Spleen (tissue), 11 donors: Measurements from ENCODE around the gene SORCS3. TPM values are rescaled to one million over a fixed set of nuclear protein-coding genes. Genes with fewer than 3 reads are reported as not detected.

Source experiments
- DNase-seq: peaks from one replicate; pipeline ENCODE4 v3.0.0-alpha.2; 2020
- H3K27ac ChIP-seq, 8 donors: fragments of 200-600 bp; sonication (generic) in 7 of 8; 1 replicate in 4 of 8; 2 replicates in 4 of 8; pipeline versions ENCODE4 v1.5.0 to v1.8.0; 2016 to 2021; ENCODE audit warnings: inconsistent platforms in 4 of 8, mild to moderate bottlenecking in 4 of 8, moderate library complexity in 1 of 8
- H3K27me3 ChIP-seq, 7 donors: fragments of 200-600 bp; sonication (generic) in 6 of 7; replicated peaks in 1 of 7; 1 replicate in 4 of 7; 2 replicates in 3 of 7; pipeline versions ENCODE4 v1.5.0 to v1.8.0; 2016 to 2021; ENCODE audit warnings: inconsistent platforms in 3 of 7, mild to moderate bottlenecking in 1 of 7
- H3K36me3 ChIP-seq, 6 donors: fragments of 200-600 bp; sonication (generic) in 5 of 6; 1 replicate in 4 of 6; 2 replicates in 2 of 6; pipeline versions ENCODE4 v1.5.0 to v1.8.0; 2016 to 2021; ENCODE audit warnings: inconsistent platforms in 2 of 6
- H3K4me1 ChIP-seq, 6 donors: fragments of 200-600 bp; sonication (generic) in 5 of 6; 1 replicate in 3 of 6; 2 replicates in 3 of 6; pipeline versions ENCODE4 v1.5.0 to v1.8.0; 2016 to 2021; ENCODE audit warnings: inconsistent platforms in 3 of 6
- H3K4me3 ChIP-seq, 8 donors: fragments of 200-600 bp; sonication (generic) in 7 of 8; 1 replicate in 4 of 8; 2 replicates in 4 of 8; pipeline versions ENCODE4 v1.5.0 to v1.8.0; 2016 to 2021; ENCODE audit warnings: inconsistent platforms in 4 of 8, mild to moderate bottlenecking in 4 of 8, moderate library complexity in 2 of 8
- H3K9me3 ChIP-seq, 8 donors: fragments of 200-600 bp; sonication (generic) in 7 of 8; 1 replicate in 4 of 8; 2 replicates in 4 of 8; pipeline versions ENCODE4 v1.5.0 to v1.8.0; 2016 to 2021; ENCODE audit warnings: inconsistent platforms in 4 of 8
- CTCF ChIP-seq, 11 experiments: fragments of 200-600 bp in 7 of 11; fragments of 450-650 bp in 4 of 11; sonication (generic) in 4 of 11; IDR thresholded peaks in 8 of 11; conservative IDR thresholded peaks in 3 of 11; 1 replicate in 7 of 11; 2 replicates in 4 of 11; pipeline versions ENCODE4 v1.4.0 to v1.8.0; 2016 to 2021; ENCODE audit warnings: antibody characterized with exemption in 11 of 11, inconsistent platforms in 4 of 11, mild to moderate bottlenecking in 1 of 11
- POLR2A ChIP-seq, 3 donors: fragments of 450-650 bp; IDR thresholded peaks; one replicate each; pipeline ENCODE4 v1.5.1; 2017; ENCODE audit warnings: antibody characterized with exemption in 3 of 3, mild to moderate bottlenecking in 1 of 3
- POLR2AphosphoS5 ChIP-seq, 3 donors: sonication (generic); formaldehyde crosslinking; IDR thresholded peaks; one replicate each; pipeline ENCODE4 v1.5.1; 2017; ENCODE audit warnings: antibody characterized with exemption in 3 of 3
- WGBS, 5 donors: extraction: QIAGEN DNeasy Blood & Tissue Kit in 3 of 5; methylation state at CpG; one replicate each; pipeline versions ENCODE4 v1.1.5 to v1.1.7; 2013 to 2018; 5-methylcytosine and 5-hydroxymethylcytosine counted together
- intact Hi-C: fragments of 100-400 bp; cut with DNase I; formaldehyde crosslinking; loops from one replicate; pipeline ENCODE4 v1.15.0; 2023; ENCODE audit warnings: low total_unique reads
- polyA plus RNA-seq, 3 donors: library from polyadenylated mRNA; stranded (reverse); fragments of 200-250 nt; gene quantifications; one replicate each; pipeline ENCODE4 v1.2.1, GENCODE V29; 2013
- total RNA-seq, 7 donors: library from RNA; depleted of rRNA in 3 of 7; stranded (reverse); fragments of >200 nt in 3 of 7; fragmentation: NEBNext Ultra II Directional in 4 of 7; extraction: Animal tissue kit (Norgen Biotek cat#: 25700) in 4 of 7; gene quantifications; one replicate each; pipeline versions ENCODE4 v1.1.0 to v1.2.1, GENCODE V29; 2016 to 2021
- donor health status: healthy with polysubstance abuse.
- donor health status: DM: no; HTN: no; CAD: no; lungs with moderate emphysema.
- donor health status: DM: no; HTN: no; CAD: no.
- donor health status: Bipolar disorder and iron deficiency.
- donor health status: healthy.
- donor health status: DM: no; HTN: no; CAD: no.
- donor health status: DM: yes; HTN: yes; CAD: no.

The SORCS3 gene
- total and polyA plus RNA-seq, 10 donors, result 0.03 to 0.06 TPM; not detected in 8

- Histone ChIP-seq H3K4me1 (no peaks in the 10 kb centered on the region), H3K36me3 (no peaks in the 10 kb centered on the region), H3K27me3 (peaks cover 0 to 32% (median 0%) of the 10 kb centered on the region in 7 donors), H3K27ac (no peak overlapping the region), H3K9me3 (no peaks in the 10 kb centered on the region), H3K4me3 (no peak overlapping the region)
- intact Hi-C loops, result no loop called here
- no peak for DNase-seq
- WGBS, 5 donors, result 72 to 85% (median 76%) methylated on average over 5 of the region's 5 CpGs
- TF ChIP-seq POLR2A (IDR thresholded peaks at IDR 0.05), result no peak
- TF ChIP-seq POLR2AphosphoS5 (IDR thresholded peaks at IDR 0.05), result no peak
- no peak for TF ChIP-seq CTCF (IDR thresholded peaks at IDR 0.05 in 8 of 11, conservative IDR thresholded peaks at IDR 0.05 in 3 of 11)
Measured at GRCh38 chr10:104663076-104663475, 22.0 kb downstream of the SORCS3 start.

GRCh38 chr10:104663563-104663962 is 22.5 kb downstream of the SORCS3 start:
- 90 to 95% (median 91%) methylated on average over 3 of the region's 3 CpGs for WGBS, 5 donors
- Histone ChIP-seq H3K36me3 (no peaks in the 10 kb centered on the region), H3K27ac (no peak overlapping the region), H3K4me1 (no peaks in the 10 kb centered on the region), H3K4me3 (no peak overlapping the region), H3K27me3 (peaks cover 0 to 32% (median 0%) of the 10 kb centered on the region in 7 donors), H3K9me3 (no peaks in the 10 kb centered on the region)
- TF ChIP-seq CTCF (IDR thresholded peaks at IDR 0.05 in 8 of 11, conservative IDR thresholded peaks at IDR 0.05 in 3 of 11) (no peak), POLR2A (IDR thresholded peaks at IDR 0.05) (no peak), POLR2AphosphoS5 (IDR thresholded peaks at IDR 0.05) (no peak)
- no peak for DNase-seq
- intact Hi-C loops, result no loop called here

GRCh38 chr10:104664205-104664604 is 23.1 kb downstream of the SORCS3 start:
- Histone ChIP-seq H3K27me3 (peaks cover 0 to 32% (median 0%) of the 10 kb centered on the region in 7 donors), H3K27ac (no peak overlapping the region), H3K4me3 (no peak overlapping the region), H3K9me3 (no peaks in the 10 kb centered on the region), H3K36me3 (no peaks in the 10 kb centered on the region), H3K4me1 (no peaks in the 10 kb centered on the region)
- intact Hi-C loops, result no loop called here
- WGBS, 5 donors, result 54 to 83% (median 77%) methylated on average over 5 of the region's 5 CpGs
- TF ChIP-seq POLR2A (IDR thresholded peaks at IDR 0.05), result no peak
- no peak for TF ChIP-seq CTCF (IDR thresholded peaks at IDR 0.05 in 8 of 11, conservative IDR thresholded peaks at IDR 0.05 in 3 of 11)
- TF ChIP-seq POLR2AphosphoS5 (IDR thresholded peaks at IDR 0.05), result no peak
- no peak for DNase-seq

- no peak overlapping the region for H3K27ac ChIP-seq
- no peak for TF ChIP-seq POLR2AphosphoS5 (IDR thresholded peaks at IDR 0.05)
- TF ChIP-seq CTCF (IDR thresholded peaks at IDR 0.05 in 8 of 11, conservative IDR thresholded peaks at IDR 0.05 in 3 of 11), result no peak
- TF ChIP-seq POLR2A (IDR thresholded peaks at IDR 0.05), result no peak
- intact Hi-C loops, result no loop called here
- WGBS, 5 donors, result 77 to 92% (median 82%) methylated on average over 4 of the region's 4 CpGs
- no peak for DNase-seq
- H3K4me1 ChIP-seq, result no peaks in the 10 kb centered on the region
- no peaks in the 10 kb centered on the region for H3K36me3 ChIP-seq
- H3K4me3 ChIP-seq, result no peak overlapping the region
- peaks cover 0 to 4% (median under 1%) of the 10 kb centered on the region in 8 donors for H3K9me3 ChIP-seq
- peaks cover 0 to 24% (median 0%) of the 10 kb centered on the region in 7 donors for H3K27me3 ChIP-seq
Measured at GRCh38 chr10:104665174-104665573, 24.1 kb downstream of the SORCS3 start.
